Activated T-helper 2 cell treated with anti-CD3 and anti-CD28 coated beads, Interferon-gamma antibody, Interleukin-2, Interleukin-4, amounts not matched to agents 10 μg/mL and 5 μg/mL and 100 μg/mL, durations not matched to agents 14 hours and 24 hours and 36 hours (primary cell): ENCODE measurements around the gene TEX29. TPM values are rescaled to one million over a fixed set of nuclear protein-coding genes. Genes with fewer than 3 reads are reported as not detected.

Experiments
- DNase-seq: peaks from one replicate; pipeline ENCODE4 v3.0.0; 2021; ENCODE audit warnings: low spot score
- H3K27ac Mint-ChIP-seq: one replicate; pipeline ENCODE4 v1.8.0; 2021; ENCODE audit warnings: mixed read lengths
- H3K27me3 Mint-ChIP-seq: one replicate; pipeline ENCODE4 v1.8.0; 2021; ENCODE audit warnings: low read depth, mixed read lengths
- H3K36me3 Mint-ChIP-seq: one replicate; pipeline ENCODE4 v1.8.0; 2021; ENCODE audit warnings: low read depth, mixed read lengths
- H3K4me1 Mint-ChIP-seq: one replicate; pipeline ENCODE4 v1.8.0; 2021; ENCODE audit warnings: low read depth, mixed read lengths
- H3K4me3 Mint-ChIP-seq: one replicate; pipeline ENCODE4 v1.8.0; 2021; ENCODE audit warnings: low read depth, mild to moderate bottlenecking, moderate library complexity, mixed read lengths
- H3K9me3 Mint-ChIP-seq: one replicate; pipeline ENCODE4 v1.8.0; 2021; ENCODE audit warnings: mixed read lengths
- intact Hi-C: fragments of 100-400 bp; cut with micrococcal nuclease; formaldehyde crosslinking; loops from one replicate; pipeline ENCODE4 v1.15.1; 2023
- total RNA-seq: library from RNA; stranded (reverse); gene quantifications from 2 replicates; pipeline ENCODE4 v1.2.3, GENCODE V29; 2022

TEX29 gene
- 0.46 and 0.51 TPM in 2 replicates for total RNA-seq

DNA sequence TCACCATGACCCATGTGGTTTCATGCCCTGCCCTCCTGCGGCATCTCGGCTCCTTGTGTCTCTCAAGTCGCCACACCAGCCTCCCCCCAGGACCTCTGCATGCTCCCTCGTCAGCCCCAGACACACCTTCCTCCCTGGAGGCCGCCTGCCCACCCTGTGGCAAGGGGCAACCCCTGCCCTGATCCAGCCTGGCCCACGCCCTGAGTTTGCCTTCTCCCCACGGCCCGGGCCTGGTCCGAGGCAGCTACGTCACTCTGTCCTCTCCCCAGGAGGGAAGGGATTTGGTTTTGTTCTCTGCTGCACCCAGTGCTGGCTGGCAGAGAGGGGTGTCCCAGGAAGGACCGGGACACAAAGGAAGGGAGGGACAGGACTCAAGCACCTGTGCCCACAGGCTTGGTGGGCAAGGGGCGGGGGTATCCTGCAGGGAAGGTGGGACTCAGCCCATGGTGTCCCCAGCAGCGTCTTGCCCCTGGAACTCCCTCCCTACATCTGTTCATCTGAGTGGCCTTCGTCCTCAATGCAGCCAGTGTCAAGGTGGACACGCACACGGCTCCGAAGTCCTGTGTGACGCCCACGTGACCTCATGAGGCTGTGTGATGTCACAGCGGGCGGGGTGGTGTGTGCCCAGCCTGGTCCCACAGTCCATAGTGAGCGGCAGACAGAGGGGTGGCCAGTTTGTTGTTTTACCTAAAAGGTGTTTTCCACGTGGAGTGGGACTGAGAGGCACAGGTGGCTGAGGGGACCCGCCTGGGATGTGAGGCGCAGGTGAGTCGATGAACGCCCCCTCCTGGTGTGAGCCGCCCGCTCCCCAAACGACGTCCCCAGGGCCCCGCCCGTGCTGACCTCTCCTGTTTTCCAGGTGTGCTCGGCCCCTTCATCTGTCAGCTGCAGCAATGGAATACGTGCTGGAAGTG is at the start of gene TEX29:
TSS of gene TEX29 (plus strand) at position 645 of the 914 bp plus-strand sequence. CDS start at position 894, 249 bp downstream.
- intact Hi-C loops, result no loop called here
- H3K9me3 Mint-ChIP-seq, result no peaks in the 10 kb centered on the region
- no peak within 1 kb of the TSS for H3K27ac Mint-ChIP-seq
- no peaks in the 10 kb centered on the region for H3K27me3 Mint-ChIP-seq
- DNase-seq, result no peak
- H3K4me1 Mint-ChIP-seq, result peaks cover 2% of the 10 kb centered on the region
- no peak within 1 kb of the TSS for H3K4me3 Mint-ChIP-seq
- H3K36me3 Mint-ChIP-seq, result no peaks in the 10 kb centered on the region

DNA sequence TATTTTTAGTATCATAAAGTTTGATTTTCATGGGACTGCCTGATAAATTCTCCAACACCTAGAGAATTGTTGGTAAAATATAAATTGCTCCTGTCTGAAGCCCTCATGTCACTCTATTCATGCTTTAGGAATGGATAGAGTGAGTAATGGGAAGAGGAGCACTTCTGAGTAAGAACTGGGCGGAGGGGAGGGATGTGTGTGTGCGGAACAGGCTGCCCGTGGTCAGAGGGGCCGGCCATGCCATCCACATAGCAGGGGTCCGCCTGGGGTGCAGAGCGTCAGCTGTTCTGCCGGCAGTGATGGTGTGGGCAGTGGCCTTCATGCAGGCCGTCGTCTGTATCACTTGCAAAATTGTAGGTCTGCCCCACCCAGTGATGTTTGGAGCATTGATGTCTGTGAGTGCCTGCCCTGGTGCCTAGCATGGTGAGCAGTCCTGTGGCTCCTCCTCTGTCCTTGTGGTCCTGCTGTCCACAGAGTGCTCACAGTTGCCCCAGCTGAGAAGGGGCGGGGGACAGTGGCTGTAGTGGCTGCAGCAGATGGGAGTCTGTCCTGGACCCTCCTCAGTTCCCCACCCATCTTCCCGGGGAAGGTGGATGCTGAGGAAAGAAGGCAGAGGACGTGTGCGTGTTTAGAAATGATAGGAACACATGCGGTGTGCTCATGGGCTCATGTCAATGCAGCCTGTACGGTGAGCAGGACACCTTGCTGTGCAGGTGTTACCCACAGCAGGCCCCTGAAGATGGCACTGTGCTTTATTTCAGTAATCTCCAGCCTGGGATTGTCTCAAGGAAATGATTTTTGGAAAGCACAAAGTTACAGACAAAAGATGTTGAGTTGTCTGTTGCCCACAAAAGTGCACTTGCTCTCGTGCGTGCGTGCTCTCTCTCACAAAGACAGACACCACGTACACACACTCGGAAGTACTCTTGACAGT is 49.4 kb upstream of the TEX29 start:
- intact Hi-C loops, result no loop called here
- peaks cover 75% of the 10 kb centered on the region for H3K36me3 Mint-ChIP-seq
- no peaks in the 10 kb centered on the region for H3K9me3 Mint-ChIP-seq
- no peak overlapping the region for H3K27ac Mint-ChIP-seq
- no peak for DNase-seq
- no peak overlapping the region for H3K4me3 Mint-ChIP-seq
- H3K4me1 Mint-ChIP-seq, result peaks cover 25% of the 10 kb centered on the region
- H3K27me3 Mint-ChIP-seq, result no peaks in the 10 kb centered on the region

DNA sequence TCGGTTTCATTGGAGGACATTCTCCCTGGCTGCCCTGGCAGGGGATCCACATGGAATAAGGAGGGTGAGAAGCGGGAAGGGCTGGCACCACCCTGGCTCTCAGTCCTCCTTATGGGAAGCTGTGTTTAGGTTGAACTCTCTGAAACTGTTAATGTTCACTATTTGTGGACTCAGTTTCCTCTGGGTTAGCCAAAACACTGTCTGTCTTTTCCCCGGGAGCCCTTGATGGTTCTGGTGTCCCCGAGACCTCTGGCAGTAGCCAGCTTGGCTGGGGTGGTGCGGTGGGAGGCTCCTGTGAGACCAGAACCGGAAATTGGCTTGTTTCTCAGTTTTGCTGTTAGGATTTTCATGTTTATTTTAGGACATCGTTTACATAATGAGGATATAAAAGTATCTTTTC is 48.3 kb upstream of the TEX29 start:
- Mint-ChIP-seq H3K36me3 (peaks cover 80% of the 10 kb centered on the region), H3K4me1 (peaks cover 36% of the 10 kb centered on the region), H3K27ac (no peak overlapping the region), H3K27me3 (no peaks in the 10 kb centered on the region), H3K4me3 (no peak overlapping the region), H3K9me3 (no peaks in the 10 kb centered on the region)
- intact Hi-C loops, result no loop called here
- no peak for DNase-seq

DNA sequence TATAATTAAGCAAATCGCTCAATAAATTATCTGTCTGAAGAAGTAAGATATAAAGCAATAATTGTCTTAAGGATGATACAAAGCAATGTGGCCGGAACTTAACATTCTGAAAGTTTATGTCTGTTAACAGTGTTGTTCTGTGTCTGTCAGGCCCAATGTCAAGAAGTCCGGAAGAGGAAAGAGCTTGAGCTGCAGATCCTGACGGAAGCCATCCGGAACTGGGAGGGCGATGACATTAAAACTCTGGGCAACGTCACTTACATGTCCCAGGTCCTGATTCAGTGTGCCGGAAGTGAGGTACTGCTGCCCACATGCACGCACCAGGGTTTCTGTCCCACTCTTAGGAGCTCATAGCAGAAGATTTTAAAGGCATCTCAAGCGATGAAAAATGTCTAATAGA is 45.1 kb upstream of the TEX29 start:
- H3K36me3 Mint-ChIP-seq, result peaks cover 81% of the 10 kb centered on the region
- intact Hi-C loops, result no loop called here
- H3K4me3 Mint-ChIP-seq, result no peak overlapping the region
- peaks cover 43% of the 10 kb centered on the region for H3K4me1 Mint-ChIP-seq
- peak overlapping the region; percentile 74 for H3K27ac Mint-ChIP-seq
- H3K27me3 Mint-ChIP-seq, result no peaks in the 10 kb centered on the region
- DNase-seq, result no peak
- H3K9me3 Mint-ChIP-seq, result no peaks in the 10 kb centered on the region

DNA sequence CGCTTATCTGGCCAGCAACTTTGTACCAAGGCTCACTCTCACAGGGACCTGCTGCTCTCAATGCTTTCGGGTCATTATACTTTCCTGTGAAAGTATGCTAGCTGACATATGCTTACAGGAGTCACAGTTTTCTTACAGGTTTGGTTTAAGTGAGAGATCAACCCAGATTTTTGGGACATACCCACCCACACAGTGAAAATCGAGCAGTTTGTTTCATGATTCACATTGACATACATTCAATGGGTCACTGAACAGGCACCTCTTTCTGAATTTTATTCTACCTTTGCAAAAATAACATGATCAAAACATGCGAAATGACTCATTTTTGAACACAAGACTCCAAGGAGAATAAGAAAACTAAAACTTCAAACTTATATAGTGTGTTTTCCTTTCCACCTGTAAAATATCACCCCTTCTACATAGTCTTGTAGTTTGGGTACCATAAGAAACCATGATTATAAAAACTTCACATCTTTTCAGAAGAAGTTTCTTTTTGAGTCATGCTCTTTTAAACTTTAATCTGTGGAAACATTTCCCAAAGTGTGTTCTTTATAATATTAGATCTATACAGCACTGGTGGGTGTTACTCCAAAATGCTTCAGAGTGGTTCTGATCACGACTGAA is 44.3 kb upstream of the TEX29 start:
- Mint-ChIP-seq H3K27ac (peak overlapping the region; percentile 74), H3K36me3 (peaks cover 80% of the 10 kb centered on the region), H3K4me1 (peaks cover 41% of the 10 kb centered on the region), H3K9me3 (no peaks in the 10 kb centered on the region), H3K27me3 (no peaks in the 10 kb centered on the region), H3K4me3 (no peak overlapping the region)
- intact Hi-C loops, result no loop called here
- DNase-seq, result no peak

DNA sequence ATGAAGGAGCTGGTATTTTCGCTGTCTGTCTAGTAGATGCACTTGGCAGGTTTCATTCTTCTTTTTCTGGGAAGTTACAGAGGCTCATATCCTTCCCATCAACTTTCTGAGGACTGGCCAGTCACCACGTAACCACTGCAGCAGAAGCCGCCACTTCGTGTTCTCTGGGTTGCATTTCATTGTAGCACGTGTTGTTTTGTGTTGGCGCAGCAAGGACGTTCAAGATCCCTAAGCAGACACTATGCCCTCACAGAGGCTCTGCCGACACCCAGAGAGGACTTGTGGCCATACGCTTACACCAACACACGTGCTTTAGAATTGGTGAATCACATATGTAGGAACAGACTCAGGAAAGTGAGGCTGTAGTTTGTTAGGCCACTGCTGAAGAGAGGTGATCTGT is 42.2 kb upstream of the TEX29 start:
- no peak overlapping the region for H3K4me3 Mint-ChIP-seq
- DNase-seq, result no peak
- intact Hi-C loops, result no loop called here
- H3K27ac Mint-ChIP-seq, result peak overlapping the region; percentile 67
- peaks cover 45% of the 10 kb centered on the region for H3K4me1 Mint-ChIP-seq
- no peaks in the 10 kb centered on the region for H3K9me3 Mint-ChIP-seq
- H3K27me3 Mint-ChIP-seq, result no peaks in the 10 kb centered on the region
- H3K36me3 Mint-ChIP-seq, result peaks cover 76% of the 10 kb centered on the region

DNA sequence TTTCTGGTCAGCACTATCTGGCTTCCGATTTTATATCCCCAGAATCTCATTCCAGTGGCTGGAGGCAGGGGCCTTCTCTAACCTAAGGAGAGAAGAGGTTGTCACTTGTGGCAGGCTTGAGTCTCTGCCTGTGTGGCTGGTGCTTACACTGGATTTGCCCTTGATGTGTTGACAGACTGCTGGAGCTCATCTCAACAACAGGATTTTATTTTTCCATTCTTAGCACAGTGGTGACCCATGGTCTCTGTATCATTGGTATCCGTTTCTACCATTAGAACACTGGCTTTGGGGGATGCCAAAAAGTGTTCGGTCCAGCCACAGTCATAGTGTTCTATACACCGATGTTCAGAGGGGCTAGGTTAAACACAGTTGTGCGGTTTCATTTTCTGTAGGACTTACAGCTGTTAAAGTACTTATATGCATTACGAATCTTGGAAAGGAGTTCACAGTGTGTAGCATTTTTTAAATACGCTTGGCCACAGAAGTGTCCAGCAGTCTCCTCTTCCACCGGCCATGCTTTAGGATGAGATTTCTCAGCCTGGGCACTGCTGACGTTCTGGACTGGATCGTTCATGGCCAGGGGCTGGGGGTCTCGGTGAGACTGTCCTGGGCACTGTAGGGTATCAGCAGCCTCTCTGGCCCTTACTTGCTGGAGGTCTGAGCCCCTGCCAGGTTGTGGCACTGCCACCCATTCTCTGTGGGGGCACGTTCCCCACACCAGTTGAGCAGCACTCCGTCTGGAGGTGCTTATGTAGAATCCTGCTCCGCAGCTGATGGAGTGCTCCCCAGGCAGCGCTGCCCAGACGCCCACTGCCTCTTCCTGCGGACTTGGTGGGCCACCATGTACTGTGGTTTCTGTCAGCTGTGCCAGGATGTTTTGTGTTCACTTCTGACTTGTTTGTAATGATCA is 41.4 kb upstream of the TEX29 start:
- peaks cover 45% of the 10 kb centered on the region for H3K4me1 Mint-ChIP-seq
- no peaks in the 10 kb centered on the region for H3K27me3 Mint-ChIP-seq
- H3K27ac Mint-ChIP-seq, result peak overlapping the region; percentile 67
- intact Hi-C loops, result no loop called here
- no peaks in the 10 kb centered on the region for H3K9me3 Mint-ChIP-seq
- no peak overlapping the region for H3K4me3 Mint-ChIP-seq
- no peak for DNase-seq
- peaks cover 78% of the 10 kb centered on the region for H3K36me3 Mint-ChIP-seq

DNA sequence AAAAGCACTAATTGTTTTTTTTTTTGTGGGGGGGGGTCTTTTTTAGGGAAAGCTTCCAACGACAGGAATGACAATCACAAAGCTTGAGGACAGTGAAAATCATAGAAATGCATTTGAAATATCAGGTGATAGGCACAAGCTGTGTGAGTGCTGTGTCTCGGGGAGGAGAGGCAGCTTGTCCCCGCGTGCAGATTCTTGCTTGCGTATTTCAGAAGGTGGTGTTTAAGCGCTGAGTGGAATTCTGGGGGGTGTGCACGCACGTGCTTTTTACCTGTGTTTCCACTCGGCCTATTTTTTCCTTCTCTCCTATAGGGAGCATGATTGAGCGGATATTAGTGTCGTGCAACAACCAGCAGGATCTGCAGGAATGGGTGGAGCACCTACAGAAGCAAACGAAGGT is 40.2 kb upstream of the TEX29 start:
- no peaks in the 10 kb centered on the region for H3K9me3 Mint-ChIP-seq
- no peak for DNase-seq
- no peaks in the 10 kb centered on the region for H3K27me3 Mint-ChIP-seq
- intact Hi-C loops, result no loop called here
- H3K4me1 Mint-ChIP-seq, result peaks cover 41% of the 10 kb centered on the region
- H3K36me3 Mint-ChIP-seq, result peaks cover 79% of the 10 kb centered on the region
- no peak overlapping the region for H3K4me3 Mint-ChIP-seq
- H3K27ac Mint-ChIP-seq, result no peak overlapping the region

DNA sequence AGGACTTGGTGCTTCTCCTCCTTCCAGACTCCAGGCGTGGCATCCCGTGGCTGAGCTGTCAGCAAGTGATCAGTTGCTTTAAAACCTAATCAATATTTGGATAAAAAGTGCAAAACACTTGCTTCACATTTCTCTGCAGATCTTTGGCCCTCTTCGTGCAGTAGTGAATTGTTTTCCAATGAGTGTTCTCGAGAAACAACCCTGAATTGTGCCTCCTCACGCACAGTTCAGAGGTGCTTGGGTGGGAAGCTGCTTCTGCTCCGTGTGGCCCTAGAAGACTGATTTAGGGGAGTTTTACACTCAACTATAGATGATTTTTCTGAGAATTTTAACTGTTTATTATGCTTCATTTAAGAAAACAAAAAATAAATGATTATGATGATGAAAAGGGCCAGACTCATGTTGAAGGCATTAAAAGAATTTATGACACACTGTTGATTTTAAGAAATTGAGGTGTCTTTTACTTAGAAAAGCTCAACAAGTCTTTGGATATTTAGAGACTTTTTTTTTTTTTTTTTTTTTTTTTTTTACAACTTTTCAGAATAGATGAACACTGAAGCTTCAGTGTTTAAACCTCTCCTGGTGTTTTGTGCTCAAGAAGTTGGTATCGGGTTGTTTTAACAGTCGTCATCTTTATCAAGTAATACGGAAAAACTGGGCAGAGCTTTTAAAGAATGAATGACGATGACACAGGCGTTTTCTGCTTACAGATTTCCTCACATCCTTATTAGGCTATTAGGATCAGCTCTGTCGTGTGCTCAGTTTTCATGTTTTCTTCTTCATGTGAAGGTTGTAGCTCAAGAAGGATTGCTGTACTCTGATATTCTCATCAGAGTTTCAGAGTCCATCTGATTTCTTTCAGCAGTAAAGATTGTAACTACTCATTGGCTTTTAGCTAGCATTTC is 39.5 kb upstream of the TEX29 start:
- no peak overlapping the region for H3K4me3 Mint-ChIP-seq
- no peak for DNase-seq
- H3K27me3 Mint-ChIP-seq, result no peaks in the 10 kb centered on the region
- intact Hi-C loops, result no loop called here
- H3K9me3 Mint-ChIP-seq, result no peaks in the 10 kb centered on the region
- peaks cover 77% of the 10 kb centered on the region for H3K36me3 Mint-ChIP-seq
- peaks cover 34% of the 10 kb centered on the region for H3K4me1 Mint-ChIP-seq
- H3K27ac Mint-ChIP-seq, result no peak overlapping the region

DNA sequence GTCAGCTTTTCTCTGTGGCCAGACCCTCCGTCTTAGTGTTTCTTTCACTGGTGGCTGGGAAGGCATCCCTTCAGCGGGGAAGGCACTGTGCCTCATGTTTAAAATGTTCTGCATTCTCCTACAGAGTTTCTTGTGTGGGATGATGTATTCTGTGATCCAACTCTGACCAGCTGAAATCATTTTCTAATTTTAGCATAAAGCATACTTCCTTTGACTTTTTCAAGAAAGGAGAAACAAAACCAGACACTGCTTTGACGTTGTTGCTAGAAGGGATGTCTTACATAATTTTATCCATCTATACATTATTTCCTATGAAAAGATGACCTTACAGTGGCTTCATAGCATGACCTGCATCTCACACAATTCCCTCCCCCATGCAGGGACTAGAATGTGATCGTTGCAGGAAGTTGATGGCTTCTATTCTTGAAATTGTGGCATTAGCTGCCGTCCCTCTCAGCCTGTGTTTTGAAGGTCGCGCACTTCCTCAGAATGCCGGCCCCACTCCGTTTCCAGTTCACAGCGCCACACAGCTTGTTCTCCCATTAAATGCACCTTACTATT is 38.6 kb upstream of the TEX29 start:
- intact Hi-C loops, result no loop called here
- Mint-ChIP-seq H3K27ac (no peak overlapping the region), H3K36me3 (peaks cover 77% of the 10 kb centered on the region)

DNA sequence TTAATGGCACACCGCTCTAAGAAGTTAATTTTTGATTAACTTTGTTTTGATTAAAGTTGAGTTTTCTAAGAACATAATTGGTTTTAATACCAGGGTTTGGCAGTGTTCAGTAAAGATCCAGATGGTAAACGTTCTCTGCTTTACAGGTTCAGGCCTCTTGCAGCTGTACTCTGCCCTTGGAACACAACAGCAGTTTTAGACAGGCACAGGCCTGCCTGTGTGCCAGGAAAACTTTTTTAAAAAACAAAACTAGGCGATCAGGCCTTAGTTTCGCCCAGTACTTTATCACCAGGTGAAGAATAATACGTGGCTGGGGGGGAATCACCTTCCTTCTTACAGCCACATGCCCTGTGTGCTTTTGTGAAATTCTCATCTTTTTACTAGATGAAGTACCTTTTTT is 38.0 kb upstream of the TEX29 start:
- no peaks in the 10 kb centered on the region for H3K27me3 Mint-ChIP-seq
- no peak for DNase-seq
- no peak overlapping the region for H3K4me3 Mint-ChIP-seq
- H3K36me3 Mint-ChIP-seq, result peaks cover 77% of the 10 kb centered on the region
- intact Hi-C loops, result no loop called here
- peaks cover 19% of the 10 kb centered on the region for H3K4me1 Mint-ChIP-seq
- no peaks in the 10 kb centered on the region for H3K9me3 Mint-ChIP-seq
- H3K27ac Mint-ChIP-seq, result no peak overlapping the region

More for the DNA sequence above, 38.6 kb upstream of the TEX29 start:
- no peak for DNase-seq
- Mint-ChIP-seq H3K27me3 (no peaks in the 10 kb centered on the region), H3K9me3 (no peaks in the 10 kb centered on the region), H3K4me3 (no peak overlapping the region), H3K4me1 (peaks cover 25% of the 10 kb centered on the region)
